GM18870 (cell line): Measurements from ENCODE around the gene LIPC.

Experiments
- ATAC-seq: cut with Tn5 transposase; IDR thresholded peaks from one replicate; pipeline ENCODE4 v1.9.1; 2021; ENCODE audit warnings: moderate library complexity; ENCODE audit not compliant: unreplicated experiment

Gene LIPC

GRCh38 chr15:58431221-58432149, at the start of gene LIPC:
Gene LIPC (plus strand): TSS chr15:58431991. CDS start chr15:58432033, 42 bp downstream.
- ATAC-seq = no peak

- ATAC-seq = no peak
These were observed 47.9 kb upstream of the LIPC start for GRCh38 chr15:58383876-58384275.

GRCh38 chr15:58384667-58385066, 47.1 kb upstream of the LIPC start:
- ATAC-seq = no peak

GRCh38 chr15:58386081-58386480, 45.7 kb upstream of the LIPC start:
- no peak for ATAC-seq

GRCh38 chr15:58386641-58387040, 45.1 kb upstream of the LIPC start:
- no peak for ATAC-seq

- ATAC-seq = no peak
These were observed 44.7 kb upstream of the LIPC start for GRCh38 chr15:58387130-58387529.

- no peak for ATAC-seq
These were observed 43.6 kb upstream of the LIPC start for GRCh38 chr15:58388211-58388610.

GRCh38 chr15:58390118-58390517, 41.7 kb upstream of the LIPC start:
- no peak for ATAC-seq

GRCh38 chr15:58390655-58391054, 41.1 kb upstream of the LIPC start:
- no peak for ATAC-seq

- ATAC-seq = no peak
These were observed 40.7 kb upstream of the LIPC start for GRCh38 chr15:58391088-58391487.

GRCh38 chr15:58392141-58392540, 39.6 kb upstream of the LIPC start:
- ATAC-seq = no peak

GRCh38 chr15:58392611-58393161, 39.1 kb upstream of the LIPC start:
- no peak for ATAC-seq

GRCh38 chr15:58393241-58393662, 38.5 kb upstream of the LIPC start:
- no peak for ATAC-seq

- ATAC-seq = no peak
These were observed 35.6 kb upstream of the LIPC start for GRCh38 chr15:58396181-58396580.

- no peak for ATAC-seq
These were observed 33.7 kb upstream of the LIPC start for GRCh38 chr15:58398071-58398470.

GRCh38 chr15:58398643-58399042, 33.1 kb upstream of the LIPC start:
- ATAC-seq = no peak

GRCh38 chr15:58399739-58400138, 32.1 kb upstream of the LIPC start:
- ATAC-seq = no peak

GRCh38 chr15:58401276-58401675, 30.5 kb upstream of the LIPC start:
- ATAC-seq = no peak

- ATAC-seq = no peak
These were observed 29.7 kb upstream of the LIPC start for GRCh38 chr15:58401991-58402649.

GRCh38 chr15:58403581-58403980, 28.2 kb upstream of the LIPC start:
- ATAC-seq = no peak

GRCh38 chr15:58404020-58404419, 27.8 kb upstream of the LIPC start:
- no peak for ATAC-seq

- ATAC-seq = no peak
These were observed 27.1 kb upstream of the LIPC start for GRCh38 chr15:58404722-58405121.
